ENCODE results near the gene MRPS6.
A peak's percentile ranks its signal among the peaks of the same experiment; 100 is the strongest.

The MRPS6 gene

DNA sequence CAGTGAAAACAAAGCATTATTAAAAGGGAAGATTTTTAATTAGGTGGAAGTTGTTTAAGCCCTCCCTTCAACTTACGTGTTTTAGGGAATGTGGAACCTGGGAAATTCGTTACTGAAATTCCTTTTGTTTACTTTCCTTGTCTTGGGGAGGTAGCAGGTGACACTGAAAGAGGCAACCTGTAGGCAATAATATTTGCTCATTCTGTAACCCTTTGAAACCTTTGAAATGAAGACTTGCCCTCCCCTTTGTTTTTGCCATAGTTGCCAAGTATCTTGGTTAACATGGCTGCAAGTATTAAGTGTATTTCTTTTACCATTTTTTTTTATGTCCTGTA, 1.7 kb downstream of the MRPS6 start:
- Histone ChIP-seq H3K4me1 (ENCODE audit: control insufficient read depth, insufficient read depth, low read depth, low read length) (peaks cover 10% of the 10 kb centered on the region), H3K36me3 (ENCODE audit: control insufficient read depth in 1 of 2, insufficient read depth in 2 of 2, low read depth in 1 of 2, low read length in 2 of 2) (peaks cover 0 to 56% of the 10 kb centered on the region in 2 experiments), H3K4ac (ENCODE audit: low read depth in 1 of 2, low read length in 2 of 2) (no peak overlapping the region), H3K27ac (ENCODE audit: low read length, poor library complexity, severe bottlenecking) (peak overlapping the region; percentile 33), H3K4me2 (ENCODE audit: low read length, poor library complexity, severe bottlenecking) (peak overlapping the region; percentile 85), H2BK12ac (ENCODE audit: low read length in 2 of 2) (no peak overlapping the region), H4K8ac (ENCODE audit: low read length) (no peak overlapping the region), H4K91ac (ENCODE audit: low read length) (no peak overlapping the region), H3K79me1 (replicated peaks; ENCODE audit: low read length, poor library complexity, severe bottlenecking) (no peaks in the 10 kb centered on the region), H3K9ac (ENCODE audit: low read length) (peak overlapping the region; percentile 99), H3K23ac (ENCODE audit: low read length in 2 of 2) (no peak overlapping the region), H2BK120ac (ENCODE audit: low read depth, low read length) (no peak overlapping the region), H2AK5ac (ENCODE audit: low read length, severe bottlenecking) (no peak overlapping the region), H2BK5ac (ENCODE audit: low read depth, low read length, poor library complexity, severe bottlenecking) (no peak overlapping the region), H2BK15ac (ENCODE audit: low read depth, poor library complexity, severe bottlenecking) (no peak overlapping the region), H3K18ac (ENCODE audit: low read depth in 1 of 2, low read length in 2 of 2) (no peak overlapping the region), H3K4me3 (ENCODE audit: insufficient read depth in 1 of 2, low read depth in 1 of 2, low read length in 2 of 2) (peak overlapping the region; percentile 87 to 93), H3K27me3 (ENCODE audit: control insufficient read depth in 1 of 2, insufficient read depth in 1 of 2, low read length in 2 of 2) (no peaks in the 10 kb centered on the region), H3K9me3 (ENCODE audit: control insufficient read depth, low read length) (no peaks in the 10 kb centered on the region), H2AFZ (ENCODE audit: low read depth, low read length) (no peak overlapping the region), H3K14ac (ENCODE audit: low read length in 2 of 2) (no peak overlapping the region)
- no peak for DNase-seq
- 33% methylated on average over 2 of the region's 2 CpGs for WGBS

DNA sequence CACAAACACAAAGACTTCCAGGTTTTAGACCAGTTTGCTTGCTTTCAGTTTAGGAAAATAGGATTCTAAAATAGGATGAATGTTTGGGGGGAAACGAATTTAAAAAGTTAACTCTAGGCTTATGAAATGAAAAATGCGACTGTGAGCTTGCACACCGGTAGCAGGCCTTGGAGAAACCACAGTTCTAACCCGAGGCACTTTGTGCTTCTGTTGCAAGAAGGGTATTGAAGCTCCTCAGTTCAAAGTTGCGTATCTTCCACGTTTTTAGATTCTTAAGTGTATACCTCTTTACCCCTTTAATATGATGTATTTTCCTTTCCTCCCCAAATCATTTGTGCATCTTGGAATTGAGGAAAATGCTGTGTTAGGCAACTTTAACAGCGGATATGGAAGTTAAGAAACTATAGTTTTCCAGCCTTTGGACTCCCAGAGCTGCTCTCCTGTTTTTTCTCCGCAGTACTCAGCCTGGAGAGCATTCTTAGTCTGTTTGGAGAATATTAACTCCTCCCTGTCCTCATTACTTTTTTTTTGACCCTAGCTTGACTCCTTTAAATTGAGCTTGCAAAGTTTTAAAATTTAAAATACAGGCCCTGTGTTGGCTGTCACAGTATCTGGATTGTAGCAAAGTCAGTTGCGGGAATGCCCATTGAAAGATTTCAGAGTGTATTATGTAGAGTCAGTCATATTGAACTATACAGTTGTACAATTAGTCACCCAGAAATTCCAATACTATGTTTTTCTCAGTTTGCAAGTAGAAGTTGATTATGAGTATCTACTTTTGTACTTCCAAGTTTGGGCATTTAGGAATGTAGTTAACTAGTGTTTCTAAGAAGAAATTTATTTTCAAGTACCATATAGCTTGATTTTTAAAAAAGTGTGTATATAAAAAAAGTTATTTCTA, 2.6 kb downstream of the MRPS6 start:
- Histone ChIP-seq H3K36me3 (ENCODE audit: control insufficient read depth in 1 of 2, insufficient read depth in 2 of 2, low read depth in 1 of 2, low read length in 2 of 2) (peaks cover 0 to 65% of the 10 kb centered on the region in 2 experiments), H3K9me3 (ENCODE audit: control insufficient read depth, low read length) (no peaks in the 10 kb centered on the region), H2AFZ (ENCODE audit: low read depth, low read length) (no peak overlapping the region), H4K8ac (ENCODE audit: low read length) (no peak overlapping the region), H4K91ac (ENCODE audit: low read length) (no peak overlapping the region), H3K9ac (ENCODE audit: low read length) (peak overlapping the region; percentile 99), H3K27me3 (ENCODE audit: control insufficient read depth in 1 of 2, insufficient read depth in 1 of 2, low read length in 2 of 2) (no peaks in the 10 kb centered on the region), H3K4me3 (ENCODE audit: insufficient read depth in 1 of 2, low read depth in 1 of 2, low read length in 2 of 2) (peak overlapping the region in 1 of 2 experiments; percentile 87), H3K18ac (ENCODE audit: low read depth in 1 of 2, low read length in 2 of 2) (no peak overlapping the region), H3K4ac (ENCODE audit: low read depth in 1 of 2, low read length in 2 of 2) (no peak overlapping the region), H2BK5ac (ENCODE audit: low read depth, low read length, poor library complexity, severe bottlenecking) (no peak overlapping the region), H2BK12ac (ENCODE audit: low read length in 2 of 2) (no peak overlapping the region), H2AK5ac (ENCODE audit: low read length, severe bottlenecking) (no peak overlapping the region), H3K14ac (ENCODE audit: low read length in 2 of 2) (no peak overlapping the region), H2BK120ac (ENCODE audit: low read depth, low read length) (no peak overlapping the region), H2BK15ac (ENCODE audit: low read depth, poor library complexity, severe bottlenecking) (no peak overlapping the region), H3K27ac (ENCODE audit: low read length, poor library complexity, severe bottlenecking) (no peak overlapping the region), H3K4me1 (ENCODE audit: control insufficient read depth, insufficient read depth, low read depth, low read length) (peaks cover 10% of the 10 kb centered on the region), H3K4me2 (ENCODE audit: low read length, poor library complexity, severe bottlenecking) (peak overlapping the region; percentile 85), H3K23ac (ENCODE audit: low read length in 2 of 2) (no peak overlapping the region), H3K79me1 (replicated peaks; ENCODE audit: low read length, poor library complexity, severe bottlenecking) (no peaks in the 10 kb centered on the region)
- peak; percentile 31 for DNase-seq
- 71% methylated on average over 5 of the region's 9 CpGs for WGBS

DNA sequence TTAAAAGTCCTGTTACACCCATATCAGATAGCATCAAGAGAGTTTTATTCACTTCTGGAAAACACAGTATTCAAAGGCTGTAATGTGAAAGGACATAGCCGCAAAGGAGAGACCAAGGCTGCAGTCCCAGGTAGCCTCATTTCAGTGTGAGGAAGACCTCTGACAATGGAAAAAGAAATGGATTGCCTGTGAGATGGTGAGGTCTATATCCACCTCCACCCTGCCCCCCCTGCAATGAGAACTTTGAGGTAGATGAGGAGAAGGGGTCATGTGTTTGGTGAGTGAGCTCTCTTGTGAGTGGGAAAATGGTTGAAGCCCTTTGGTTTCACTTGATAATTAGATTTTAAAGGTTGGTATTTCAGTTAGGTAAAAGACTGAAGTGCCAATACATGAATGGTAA, 3.5 kb downstream of the MRPS6 start:
- no peak overlapping the region for H3K4ac ChIP-seq (ENCODE audit: low read depth in 1 of 2, low read length in 2 of 2)
- peak overlapping the region in 1 of 2 experiments; percentile 87 for H3K4me3 ChIP-seq (ENCODE audit: insufficient read depth in 1 of 2, low read depth in 1 of 2, low read length in 2 of 2)
- peak overlapping the region; percentile 99 for H3K9ac ChIP-seq (ENCODE audit: low read length)
- peak overlapping the region; percentile 66 for H2AK5ac ChIP-seq (ENCODE audit: low read length, severe bottlenecking)
- H3K27ac ChIP-seq (ENCODE audit: low read length, poor library complexity, severe bottlenecking), result peak overlapping the region; percentile 20
- no peak overlapping the region for H3K14ac ChIP-seq (ENCODE audit: low read length in 2 of 2)
- H4K91ac ChIP-seq (ENCODE audit: low read length), result no peak overlapping the region
- WGBS, result 100% methylated on average over 1 of the region's 1 CpG
- H2BK120ac ChIP-seq (ENCODE audit: low read depth, low read length), result no peak overlapping the region
- H3K23ac ChIP-seq (ENCODE audit: low read length in 2 of 2), result no peak overlapping the region
- no peak overlapping the region for H4K8ac ChIP-seq (ENCODE audit: low read length)
- H2BK5ac ChIP-seq (ENCODE audit: low read depth, low read length, poor library complexity, severe bottlenecking), result no peak overlapping the region
- DNase-seq, result no peak
- H3K4me1 ChIP-seq (ENCODE audit: control insufficient read depth, insufficient read depth, low read depth, low read length), result peaks cover 10% of the 10 kb centered on the region
- H3K27me3 ChIP-seq (ENCODE audit: control insufficient read depth in 1 of 2, insufficient read depth in 1 of 2, low read length in 2 of 2), result no peaks in the 10 kb centered on the region
- no peak overlapping the region for H2AFZ ChIP-seq (ENCODE audit: low read depth, low read length)
- no peak overlapping the region for H2BK15ac ChIP-seq (ENCODE audit: low read depth, poor library complexity, severe bottlenecking)
- no peak overlapping the region for H3K18ac ChIP-seq (ENCODE audit: low read depth in 1 of 2, low read length in 2 of 2)
- peak overlapping the region; percentile 74 for H3K4me2 ChIP-seq (ENCODE audit: low read length, poor library complexity, severe bottlenecking)
- no peak overlapping the region for H2BK12ac ChIP-seq (ENCODE audit: low read length in 2 of 2)
- H3K79me1 ChIP-seq (replicated peaks; ENCODE audit: low read length, poor library complexity, severe bottlenecking), result no peaks in the 10 kb centered on the region
- H3K9me3 ChIP-seq (ENCODE audit: control insufficient read depth, low read length), result no peaks in the 10 kb centered on the region
- peaks cover 0 to 74% of the 10 kb centered on the region in 2 experiments for H3K36me3 ChIP-seq (ENCODE audit: control insufficient read depth in 1 of 2, insufficient read depth in 2 of 2, low read depth in 1 of 2, low read length in 2 of 2)

DNA sequence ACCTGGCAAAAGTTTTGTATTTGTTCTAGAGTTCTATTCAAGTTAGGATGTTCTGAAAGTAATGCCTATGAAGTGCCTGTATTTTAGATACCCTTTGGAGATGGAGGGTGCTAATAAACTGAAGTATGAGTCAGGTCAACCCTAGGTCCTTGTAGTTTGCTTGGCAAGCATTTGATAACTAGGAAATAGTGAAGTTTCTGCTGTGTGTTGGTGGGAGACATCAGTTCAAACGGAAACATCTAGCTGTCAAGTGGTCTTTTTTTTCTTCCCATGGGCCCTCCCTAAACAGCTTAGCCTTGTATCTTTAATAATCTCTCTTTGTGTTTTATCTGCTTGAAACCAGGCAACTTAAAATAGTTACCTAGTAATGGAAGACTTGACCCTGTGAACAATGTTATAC, 4.5 kb downstream of the MRPS6 start:
- H3K14ac ChIP-seq (ENCODE audit: low read length in 2 of 2), result no peak overlapping the region
- no peak overlapping the region for H3K4ac ChIP-seq (ENCODE audit: low read depth in 1 of 2, low read length in 2 of 2)
- no peaks in the 10 kb centered on the region for H3K9me3 ChIP-seq (ENCODE audit: control insufficient read depth, low read length)
- no peak overlapping the region for H2BK120ac ChIP-seq (ENCODE audit: low read depth, low read length)
- H3K4me2 ChIP-seq (ENCODE audit: low read length, poor library complexity, severe bottlenecking), result peak overlapping the region; percentile 1
- no peak overlapping the region for H3K27ac ChIP-seq (ENCODE audit: low read length, poor library complexity, severe bottlenecking)
- H3K4me3 ChIP-seq (ENCODE audit: insufficient read depth in 1 of 2, low read depth in 1 of 2, low read length in 2 of 2), result peak overlapping the region in 1 of 2 experiments; percentile 87
- H3K79me1 ChIP-seq (replicated peaks; ENCODE audit: low read length, poor library complexity, severe bottlenecking), result no peaks in the 10 kb centered on the region
- H3K9ac ChIP-seq (ENCODE audit: low read length), result peak overlapping the region; percentile 99
- H3K4me1 ChIP-seq (ENCODE audit: control insufficient read depth, insufficient read depth, low read depth, low read length), result peaks cover 4% of the 10 kb centered on the region
- peaks cover 0 to 84% of the 10 kb centered on the region in 2 experiments for H3K36me3 ChIP-seq (ENCODE audit: control insufficient read depth in 1 of 2, insufficient read depth in 2 of 2, low read depth in 1 of 2, low read length in 2 of 2)
- H2BK12ac ChIP-seq (ENCODE audit: low read length in 2 of 2), result no peak overlapping the region
- no peak overlapping the region for H2BK15ac ChIP-seq (ENCODE audit: low read depth, poor library complexity, severe bottlenecking)
- no CpG with 5 or more reads among the region's 1 CpG for WGBS
- no peak overlapping the region for H2AK5ac ChIP-seq (ENCODE audit: low read length, severe bottlenecking)
- no peak overlapping the region for H4K91ac ChIP-seq (ENCODE audit: low read length)
- H2BK5ac ChIP-seq (ENCODE audit: low read depth, low read length, poor library complexity, severe bottlenecking), result no peak overlapping the region
- no peak overlapping the region for H4K8ac ChIP-seq (ENCODE audit: low read length)
- no peak overlapping the region for H2AFZ ChIP-seq (ENCODE audit: low read depth, low read length)
- H3K18ac ChIP-seq (ENCODE audit: low read depth in 1 of 2, low read length in 2 of 2), result no peak overlapping the region
- H3K23ac ChIP-seq (ENCODE audit: low read length in 2 of 2), result no peak overlapping the region
- DNase-seq, result no peak
- H3K27me3 ChIP-seq (ENCODE audit: control insufficient read depth in 1 of 2, insufficient read depth in 1 of 2, low read length in 2 of 2), result no peaks in the 10 kb centered on the region

All from mesenchymal stem cell (in vitro differentiated cells and primary cell).